ENCODE measurements around the gene WDR1.

GRCh38 chr4:10074767-10075105, 41.9 kb downstream of the WDR1 start:
- TF ChIP-seq CTCF (IDR thresholded peaks at IDR 0.05; ENCODE audit: extremely low read depth in 1 of 2, insufficient read depth in 1 of 2, low read depth in 1 of 2, low read length in 2 of 2): peak; percentile 53 to 61
- no peak for TF ChIP-seq MAX (IDR thresholded peaks at IDR 0.05; ENCODE audit: insufficient read depth, insufficient read length)
- TF ChIP-seq POLR2A (IDR thresholded peaks at IDR 0.05; ENCODE audit: low read depth, low read length): peak; percentile 20
- no peak for TF ChIP-seq EZH2 (IDR thresholded peaks at IDR 0.05; ENCODE audit: borderline replicate concordance, low read depth, low read length, severe bottlenecking)
